ENCODE data around the gene CUX1.

CUX1 gene

DNA sequence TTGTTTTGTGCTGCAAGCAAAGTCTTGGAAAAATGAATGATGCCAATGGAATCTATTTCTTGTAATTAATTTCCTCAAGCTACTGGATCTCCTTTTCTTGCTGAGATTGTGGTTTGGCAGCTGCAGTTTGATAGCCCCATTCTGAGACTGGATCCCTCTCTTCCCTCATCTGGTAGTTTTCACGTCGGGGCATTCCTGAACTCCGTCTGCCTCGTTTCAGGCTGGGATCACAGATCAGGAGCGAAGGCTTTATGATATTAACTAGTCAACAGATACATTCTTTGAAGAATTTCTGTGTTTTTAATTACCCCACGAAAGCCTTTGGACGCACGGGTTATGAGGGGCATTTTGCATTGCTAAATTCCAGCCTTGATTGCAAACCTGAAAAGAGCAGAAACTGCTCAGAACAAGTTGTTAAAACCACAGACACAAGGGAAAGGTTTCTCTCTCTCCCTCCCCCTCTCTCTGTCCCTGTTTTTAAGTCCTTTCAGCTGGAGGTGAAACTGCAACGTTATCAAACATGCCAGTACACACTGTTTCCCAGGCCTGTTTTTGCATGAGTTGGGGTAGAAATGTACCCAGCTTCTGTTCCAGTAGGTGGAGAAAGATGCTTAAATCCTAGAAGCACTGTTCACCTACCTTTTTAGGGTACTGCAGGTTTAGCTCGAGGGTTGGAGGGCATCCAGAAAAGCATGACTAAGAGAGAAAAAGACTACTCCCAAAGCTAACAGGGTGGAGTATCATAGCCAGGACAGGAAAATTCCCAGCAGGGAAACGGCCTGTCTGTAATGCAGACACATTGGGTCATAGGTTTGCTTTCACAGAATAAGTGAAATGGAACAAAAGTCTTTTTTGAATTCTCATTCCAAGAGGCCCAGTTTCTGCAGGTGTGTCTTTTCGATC is 124.3 kb downstream of the CUX1 start:
- DNase-seq, result no peak

DNA sequence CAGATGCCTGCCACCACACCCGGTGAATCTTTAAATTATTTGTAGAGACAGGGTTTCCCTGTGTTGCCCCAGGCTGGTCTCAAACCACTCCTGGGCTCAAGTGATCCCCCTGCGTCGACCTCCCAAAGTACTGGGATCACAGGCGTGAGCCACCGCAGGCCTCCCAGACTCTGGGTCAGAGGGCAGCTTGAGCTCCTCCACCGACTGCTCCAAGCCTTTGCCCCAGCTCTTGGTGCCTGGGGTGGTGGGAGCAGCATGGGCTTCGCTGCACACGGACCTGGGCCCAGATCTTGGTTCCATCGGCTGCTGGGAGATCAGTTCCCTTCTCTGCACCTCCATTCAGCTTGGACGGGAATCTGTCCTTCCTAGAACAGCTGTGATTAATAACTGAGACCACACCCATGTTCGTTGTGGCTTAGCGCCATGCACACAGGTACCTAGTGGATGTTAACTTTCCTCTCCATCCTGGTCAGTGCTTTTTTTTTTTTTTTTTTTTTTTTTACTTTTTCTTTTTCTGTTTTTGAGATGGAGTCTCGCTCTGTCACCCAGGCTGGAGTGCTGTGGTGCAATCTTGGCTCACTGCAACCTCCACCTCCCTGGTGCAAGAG is 125.3 kb downstream of the CUX1 start:
- DNase-seq, result no peak

DNA sequence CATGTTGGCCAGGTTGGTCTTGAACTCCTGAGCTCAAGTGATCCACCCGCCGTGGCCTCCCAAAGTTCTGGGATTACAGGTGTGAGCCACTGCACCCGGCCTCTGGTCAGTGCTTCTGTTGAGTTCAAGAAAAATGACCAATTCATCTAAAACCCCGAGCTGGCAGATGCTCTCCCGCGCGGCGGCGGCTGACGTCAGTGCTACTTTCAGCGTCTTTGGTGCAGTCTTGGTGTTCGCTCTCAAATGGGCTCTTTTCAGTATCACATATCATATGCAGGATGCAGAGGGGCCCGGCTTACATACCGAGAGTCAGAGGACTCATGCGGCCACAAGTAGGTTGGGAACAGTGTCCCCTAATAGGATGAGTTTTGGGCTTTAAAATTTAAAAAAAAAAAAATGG is 125.9 kb downstream of the CUX1 start:
- no peak for DNase-seq

DNA sequence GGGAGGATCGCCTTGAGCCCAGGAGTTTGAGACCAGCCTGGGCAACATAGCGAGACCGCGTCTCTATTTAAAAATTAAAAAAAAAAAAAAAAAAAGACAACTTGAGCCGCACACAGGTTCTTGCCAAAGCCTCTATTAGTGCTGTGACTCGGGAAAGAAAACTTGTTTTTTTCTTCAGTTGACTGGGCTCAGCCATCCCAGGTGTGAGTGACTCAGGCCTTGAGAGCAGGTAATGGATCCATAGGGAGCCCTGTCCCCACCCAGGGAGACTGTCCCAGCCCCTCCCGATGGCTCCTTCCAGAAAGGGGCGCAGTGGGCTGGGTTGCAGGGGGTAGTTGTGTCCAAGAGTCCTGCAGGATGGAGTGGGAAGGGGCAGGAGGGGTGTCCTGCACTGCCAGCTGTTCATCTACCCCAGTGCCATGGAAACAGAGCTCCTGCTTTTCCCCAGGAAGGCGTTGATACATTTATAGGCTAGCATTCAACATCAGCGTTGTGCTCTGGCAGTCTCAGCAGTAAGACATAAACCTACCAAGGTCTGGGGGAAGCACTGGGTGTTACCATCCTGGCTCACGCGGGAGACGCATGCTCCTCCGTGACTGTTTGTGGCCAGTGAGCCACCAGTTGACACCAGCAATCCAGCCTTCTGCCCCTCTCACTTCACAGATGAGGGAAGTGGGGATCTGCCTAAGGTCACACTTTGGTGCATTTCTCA is 126.6 kb downstream of the CUX1 start:
- DNase-seq, result no peak

DNA sequence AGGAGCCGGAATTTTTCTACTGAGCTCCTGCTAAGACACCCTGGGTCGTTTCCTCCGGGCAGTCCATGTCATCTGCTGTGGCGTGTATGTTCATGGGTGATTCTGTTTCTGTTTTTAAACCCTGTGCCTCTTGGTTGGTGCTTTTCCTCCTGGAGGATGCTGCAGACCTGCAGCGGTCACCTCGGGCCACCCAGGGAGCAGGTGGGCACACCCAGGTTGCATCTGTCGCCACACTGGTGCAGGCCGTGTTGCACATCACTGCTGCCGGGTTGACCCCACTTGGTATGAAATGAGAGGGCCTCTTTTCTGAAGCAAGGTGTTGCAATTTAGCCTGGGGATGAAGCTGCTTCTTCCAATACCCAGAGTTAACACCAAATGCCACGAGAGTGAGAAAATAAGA is 127.2 kb downstream of the CUX1 start:
- DNase-seq, result no peak

DNA sequence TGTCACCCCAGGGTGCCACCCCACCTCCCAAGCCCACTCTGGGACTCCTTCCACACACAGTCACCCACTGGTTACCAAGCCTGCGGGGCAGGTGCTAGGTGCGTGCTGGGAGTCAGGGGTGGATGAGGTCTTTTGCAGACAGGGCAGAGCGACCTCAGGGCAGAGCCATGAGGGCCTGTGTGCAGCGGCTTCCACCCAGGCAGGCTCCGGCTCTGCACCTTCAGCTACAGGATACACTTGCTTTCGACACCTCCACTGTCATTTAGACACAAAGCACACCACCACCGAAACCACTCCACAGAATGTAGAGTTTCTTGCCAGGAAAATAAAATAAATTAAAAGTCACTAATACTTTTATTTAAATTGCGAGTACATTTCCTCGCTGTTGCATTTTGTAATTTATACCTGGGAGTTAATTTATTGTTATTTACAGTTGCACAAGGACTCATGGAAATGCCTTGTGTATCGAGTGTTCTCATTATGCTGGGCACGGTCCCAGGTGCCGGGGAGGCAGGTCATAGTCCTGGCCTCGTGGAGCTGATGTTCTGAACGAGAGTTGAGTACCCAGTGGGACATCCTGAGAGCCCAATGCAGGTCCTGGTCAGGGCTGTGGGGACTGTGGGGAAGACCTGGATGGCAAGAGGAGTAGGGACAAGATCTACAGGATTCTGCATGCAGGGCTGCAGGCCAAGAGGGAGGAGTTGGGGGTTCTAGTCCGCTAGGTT is 127.8 kb downstream of the CUX1 start:
- no peak for DNase-seq

DNA sequence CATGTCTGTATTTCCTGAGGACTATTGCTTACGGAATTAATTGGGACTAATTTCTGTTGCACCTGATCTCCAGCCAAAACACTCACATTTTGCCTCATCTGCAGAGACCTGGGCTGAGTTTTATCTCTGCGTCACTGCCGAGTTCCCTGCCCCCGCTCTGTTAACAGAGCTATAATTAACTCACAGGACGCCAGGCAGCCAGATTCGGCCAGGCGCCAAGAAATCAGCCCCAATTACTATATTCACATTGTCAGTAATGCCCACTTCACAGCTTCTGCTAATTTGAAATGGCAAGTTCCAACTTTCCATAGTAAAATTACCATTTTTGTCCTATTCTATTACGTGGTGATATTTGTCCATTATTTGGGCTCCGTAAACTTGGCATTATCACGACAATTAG is 130.5 kb downstream of the CUX1 start:
- DNase-seq, result no peak

DNA sequence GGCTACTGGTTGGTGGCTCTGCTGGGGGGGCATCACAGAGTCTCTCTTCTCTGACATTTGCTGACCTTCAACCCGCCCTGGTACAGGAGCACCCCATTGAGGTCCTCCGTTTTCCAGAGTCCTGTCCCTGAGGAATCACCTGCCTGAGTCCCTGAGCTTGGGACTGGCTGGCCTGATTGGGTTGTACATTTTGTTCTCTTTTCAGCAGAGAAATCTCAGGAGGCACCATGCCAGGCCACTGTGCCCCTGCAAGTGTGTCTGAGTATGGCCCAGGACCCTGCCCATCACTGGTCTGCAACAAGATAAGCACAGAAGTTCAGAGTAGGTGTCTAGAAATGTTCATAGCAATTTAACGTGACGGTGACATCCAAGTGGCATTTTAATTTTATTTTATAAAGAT is 131.2 kb downstream of the CUX1 start:
- no peak for DNase-seq

DNA sequence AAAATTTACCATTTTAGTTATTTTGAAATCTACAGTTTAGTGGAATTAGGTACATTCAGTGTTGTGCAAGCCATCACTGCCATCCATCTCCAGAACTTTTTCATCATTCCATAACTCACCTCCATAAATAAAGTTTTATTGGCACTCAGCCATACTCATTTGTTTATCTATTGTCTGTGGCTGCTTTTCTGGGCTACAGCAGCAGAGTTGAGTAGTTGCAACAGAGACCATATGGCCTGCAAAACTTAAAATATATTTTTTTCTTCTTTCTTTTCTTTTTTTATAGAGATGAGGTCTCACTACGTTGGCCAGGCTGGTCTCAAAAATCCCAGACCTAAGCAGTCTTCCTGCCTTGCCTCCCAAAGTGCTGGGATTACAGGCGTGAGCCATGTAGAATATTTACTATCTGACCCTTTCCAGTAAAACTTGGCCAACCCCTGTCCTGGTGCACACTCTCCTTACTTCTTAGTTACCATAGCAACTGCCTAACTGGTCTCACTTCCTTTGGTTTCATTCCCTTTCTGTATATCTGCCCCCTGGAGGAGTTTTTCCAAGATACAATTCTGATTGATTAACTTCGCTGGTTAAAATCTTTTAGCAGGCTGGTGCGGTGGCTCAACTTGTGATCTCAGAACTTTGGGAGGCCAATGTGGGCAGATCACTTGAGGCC is 133.2 kb downstream of the CUX1 start:
- no peak for DNase-seq

DNA sequence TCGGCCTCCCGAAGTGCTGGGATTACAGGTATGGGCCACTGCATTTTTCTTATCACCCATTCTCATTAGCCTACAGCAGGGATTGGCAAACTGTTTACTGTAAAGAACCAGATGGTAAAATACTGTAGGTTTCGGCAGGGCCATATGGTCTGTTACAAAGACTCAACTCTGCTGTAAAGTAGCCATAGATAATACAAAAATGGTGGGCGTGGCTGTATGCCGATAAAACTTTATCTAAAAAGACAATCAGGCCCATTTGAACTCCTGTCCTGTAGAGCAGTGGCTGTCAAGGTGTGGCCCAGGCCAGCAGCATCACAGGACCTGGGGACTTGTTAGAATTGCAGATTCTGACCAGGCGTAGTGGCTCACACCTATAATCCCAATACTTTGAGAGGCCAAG is 134.3 kb downstream of the CUX1 start:
- DNase-seq, result no peak

DNA sequence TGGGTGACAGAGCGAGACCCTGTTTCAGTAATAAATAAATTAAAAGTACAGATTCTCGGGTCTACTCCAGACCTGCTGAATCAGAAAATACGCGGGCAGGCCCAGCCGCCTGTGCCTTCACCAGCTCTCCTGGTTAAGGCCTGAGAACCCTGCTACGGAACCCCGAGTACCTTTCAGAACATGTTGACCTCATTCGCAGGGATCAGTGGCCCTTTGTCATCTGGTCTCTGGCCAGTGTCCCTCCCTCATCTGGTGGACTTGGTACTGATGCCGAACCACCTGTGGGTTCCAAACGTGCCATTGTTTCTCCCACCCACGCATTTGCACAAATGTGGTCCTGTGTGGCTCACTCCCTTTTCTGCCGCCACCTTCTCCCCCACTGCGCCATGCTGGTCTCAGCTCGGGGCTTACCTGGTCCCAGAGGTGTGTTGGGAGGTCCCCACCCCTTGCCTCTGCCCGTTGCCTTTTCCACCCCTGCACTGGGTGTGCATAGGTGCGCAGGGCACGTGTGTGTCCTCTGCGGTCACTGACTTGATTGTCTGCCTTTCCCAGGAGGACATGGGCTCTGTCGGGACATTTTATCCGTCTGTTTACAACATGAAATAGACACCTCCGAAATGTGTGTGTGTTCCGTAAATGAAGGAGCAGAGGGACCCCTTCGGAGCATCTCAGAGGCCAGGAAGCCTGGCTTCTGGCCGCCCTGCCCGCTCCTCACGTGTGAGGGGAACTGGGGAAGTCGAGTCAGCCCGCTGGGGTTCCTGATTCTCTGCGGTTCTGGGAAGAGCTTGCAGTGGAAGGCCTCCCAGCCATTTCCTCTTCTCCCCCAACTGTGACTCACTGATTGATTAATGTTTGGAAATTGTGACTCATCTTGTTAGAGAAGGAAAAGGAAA is 135.2 kb downstream of the CUX1 start:
- no peak for DNase-seq

DNA sequence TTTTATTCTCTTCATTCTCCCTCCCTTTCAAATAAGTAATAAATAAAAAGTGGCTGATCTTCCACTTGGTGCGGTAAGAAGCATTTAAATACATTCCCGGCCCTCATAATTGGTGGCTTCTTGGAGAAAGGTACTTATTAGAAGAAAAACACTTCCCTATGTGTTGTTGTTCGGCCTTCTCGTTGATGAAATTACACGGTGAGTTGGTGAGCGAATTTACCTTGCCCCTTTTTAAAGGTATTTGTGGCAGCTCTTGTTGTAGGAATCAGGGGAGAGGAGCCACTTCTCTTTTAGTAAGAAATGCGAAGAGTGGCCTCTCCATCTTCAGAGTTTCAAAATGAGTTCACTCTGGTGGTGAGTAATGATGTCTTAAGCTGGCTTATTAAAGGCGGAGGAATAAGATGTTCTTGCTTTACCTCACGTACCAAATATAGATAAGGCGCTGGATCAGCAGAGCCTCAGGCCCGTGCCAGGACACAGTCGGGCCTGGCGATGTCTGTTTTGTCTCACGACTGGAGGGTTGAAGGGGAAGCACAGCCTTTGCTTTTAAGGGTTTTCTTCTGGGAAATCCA is 135.9 kb downstream of the CUX1 start:
- no peak for DNase-seq

DNA sequence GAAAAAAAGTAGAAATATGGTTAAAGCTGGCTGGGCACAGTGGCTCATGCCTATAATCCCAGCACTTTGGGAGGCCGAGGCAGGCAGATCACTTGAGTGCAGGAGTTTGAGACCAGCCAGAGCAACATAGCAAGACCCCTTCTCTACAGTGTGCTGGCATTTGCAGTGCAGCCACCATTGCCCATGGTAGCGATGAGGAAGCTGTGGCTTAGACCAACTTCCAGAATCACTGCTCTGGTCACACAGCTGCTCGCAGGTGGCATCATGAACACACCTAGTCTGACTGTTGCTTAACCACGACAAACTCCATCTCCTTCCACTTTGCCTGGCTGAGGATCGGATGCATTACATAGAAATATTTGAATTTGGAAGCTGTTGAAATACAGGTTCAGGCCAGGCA is 137.1 kb downstream of the CUX1 start:
- no peak for DNase-seq

DNA sequence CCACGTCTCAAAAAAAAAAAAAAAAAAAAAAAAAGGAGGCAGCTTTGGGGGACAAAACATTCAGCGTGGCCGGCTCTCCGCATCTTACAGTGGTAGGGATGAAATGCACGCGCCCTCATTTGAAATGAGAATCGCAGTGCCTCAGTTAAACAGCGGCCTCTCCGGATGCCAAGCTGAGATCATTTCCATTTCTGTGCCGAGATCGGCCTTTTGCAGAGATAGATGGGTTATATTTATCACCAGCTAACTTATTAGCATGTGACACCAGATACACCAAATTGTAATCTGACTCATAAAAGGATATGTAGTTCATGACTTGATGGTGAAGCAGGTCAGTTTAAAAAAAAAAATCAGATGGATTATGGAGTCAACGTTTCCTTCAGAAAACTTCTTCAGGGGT is 138.7 kb downstream of the CUX1 start:
- no peak for DNase-seq

DNA sequence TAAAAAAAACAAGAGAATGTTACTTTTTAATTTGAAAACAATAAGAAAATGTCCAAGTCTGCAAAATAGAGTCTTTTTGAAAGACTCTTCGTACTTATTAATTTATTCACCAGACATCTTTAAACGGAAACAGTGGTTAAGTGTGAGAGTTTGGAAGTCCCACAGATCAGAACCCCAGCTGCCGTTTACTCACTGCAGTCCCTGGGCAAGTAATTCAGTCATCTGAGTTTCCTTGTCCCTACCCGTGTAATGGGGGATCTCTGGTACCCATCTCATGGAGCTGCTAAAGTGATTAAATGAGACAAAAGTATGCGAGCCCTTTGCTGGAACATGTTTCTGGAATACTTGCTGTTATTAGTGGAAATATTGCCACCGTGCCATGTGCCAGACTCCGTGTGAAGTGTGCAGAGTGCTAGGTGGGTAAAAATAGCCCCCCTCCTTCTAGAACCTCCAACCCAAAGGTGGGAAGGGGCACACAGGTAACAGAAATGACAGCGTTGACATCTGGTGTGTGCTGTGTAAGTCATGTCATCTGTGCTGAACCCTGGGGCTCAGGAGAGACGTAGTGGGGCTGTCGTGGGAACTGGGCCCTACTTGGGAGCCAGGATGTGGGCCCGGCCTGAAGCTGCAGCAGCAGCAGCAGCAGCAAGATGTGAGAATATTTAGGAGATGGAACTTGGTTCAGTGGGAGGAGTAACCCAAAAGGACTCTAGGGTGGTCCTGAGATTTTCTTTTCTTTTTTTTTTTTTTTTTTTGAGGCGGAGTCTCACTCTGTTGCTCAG is 140.5 kb downstream of the CUX1 start:
- DNase-seq, result no peak

DNA sequence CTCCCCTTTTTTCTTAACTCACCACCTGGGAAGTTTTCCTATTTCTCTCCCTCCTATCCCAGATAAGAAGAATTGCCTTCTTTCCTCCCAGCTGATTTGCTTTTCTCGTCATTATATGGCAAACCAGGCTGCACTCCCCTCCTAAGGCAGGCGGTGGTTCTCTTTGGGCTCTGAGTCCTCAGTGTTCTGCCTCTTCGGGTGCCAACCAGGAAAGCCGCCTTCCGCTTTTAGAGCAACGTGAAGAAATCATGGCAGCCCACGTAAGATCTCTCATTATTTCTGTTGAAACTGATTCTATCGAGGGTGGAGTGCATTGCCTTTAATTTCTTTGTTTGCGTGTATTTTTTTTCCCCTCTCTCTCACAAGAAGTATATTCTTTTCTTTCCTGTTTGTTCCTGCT is 141.9 kb downstream of the CUX1 start:
- DNase-seq, result no peak

DNA sequence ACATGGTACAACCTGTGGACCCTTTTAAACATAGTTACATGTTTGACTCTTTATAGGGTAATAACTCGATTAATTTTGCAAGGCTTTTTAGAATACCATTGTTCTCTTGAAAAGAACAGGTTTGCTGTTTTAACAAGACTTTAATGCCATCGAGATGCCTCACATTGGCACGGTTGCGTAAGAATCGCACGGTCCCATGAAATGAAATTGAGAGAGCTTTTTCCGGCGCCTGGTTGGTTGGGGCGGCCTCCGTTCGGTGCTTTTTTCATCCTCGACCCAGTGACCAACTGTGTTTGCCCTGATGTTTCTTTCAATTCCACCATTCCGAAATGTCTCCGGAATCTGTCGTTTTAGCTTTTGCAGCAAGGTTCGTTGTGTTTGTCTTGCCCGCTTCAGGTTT is 142.4 kb downstream of the CUX1 start:
- DNase-seq, result no peak

DNA sequence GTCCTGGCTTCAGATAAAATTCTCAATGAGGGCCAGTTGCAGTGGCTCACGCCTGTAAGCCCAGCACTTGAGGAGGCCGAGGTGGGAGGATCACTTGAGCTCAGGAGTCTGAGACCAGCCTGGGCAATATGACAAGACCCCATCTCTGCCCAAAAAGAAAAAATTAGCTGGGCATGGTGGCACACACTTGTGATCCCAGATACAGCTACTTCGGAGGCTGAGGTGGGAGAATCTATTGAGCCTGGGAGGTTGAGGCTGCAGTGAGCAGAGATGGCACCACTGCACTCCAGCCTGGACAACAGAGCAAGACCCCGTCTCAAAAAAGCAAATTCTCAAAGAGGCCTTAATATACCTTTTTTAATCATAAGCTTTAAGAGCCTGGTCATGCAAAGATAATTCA is 142.9 kb downstream of the CUX1 start:
- no peak for DNase-seq

DNA sequence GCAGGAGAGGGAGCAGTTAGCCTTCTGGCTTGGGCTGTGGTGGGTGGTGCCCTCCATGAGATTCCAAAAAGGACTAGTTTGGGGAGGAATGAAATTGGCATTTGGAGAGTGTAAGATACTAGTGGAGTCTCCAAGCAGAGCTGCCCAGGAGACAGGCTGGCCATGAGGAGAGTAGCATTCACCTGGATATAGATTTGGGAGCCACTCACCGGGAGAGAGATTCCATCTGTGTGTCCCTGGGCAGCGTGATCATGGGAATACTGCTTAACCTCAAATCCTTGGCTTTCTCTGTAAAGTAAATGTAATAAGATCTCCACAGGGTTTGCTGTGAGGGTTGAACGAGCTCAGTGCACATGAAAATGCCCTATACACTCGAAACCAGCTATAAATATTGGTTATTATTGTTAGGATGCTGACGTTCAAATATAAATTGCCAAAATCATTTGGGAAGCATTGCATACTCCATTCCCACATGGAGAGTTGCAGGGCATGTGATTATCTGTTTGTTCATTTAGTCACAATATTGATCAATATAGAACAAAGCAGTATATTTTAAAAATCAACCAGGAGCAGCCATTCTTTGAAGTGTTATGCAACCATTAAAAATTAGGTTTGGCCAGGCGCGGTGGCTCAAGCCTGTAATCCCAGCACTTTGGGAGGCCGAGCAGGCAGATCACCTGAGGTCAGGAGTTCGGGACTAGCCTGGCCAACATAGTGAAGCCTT is 143.7 kb downstream of the CUX1 start:
- DNase-seq, result no peak

DNA sequence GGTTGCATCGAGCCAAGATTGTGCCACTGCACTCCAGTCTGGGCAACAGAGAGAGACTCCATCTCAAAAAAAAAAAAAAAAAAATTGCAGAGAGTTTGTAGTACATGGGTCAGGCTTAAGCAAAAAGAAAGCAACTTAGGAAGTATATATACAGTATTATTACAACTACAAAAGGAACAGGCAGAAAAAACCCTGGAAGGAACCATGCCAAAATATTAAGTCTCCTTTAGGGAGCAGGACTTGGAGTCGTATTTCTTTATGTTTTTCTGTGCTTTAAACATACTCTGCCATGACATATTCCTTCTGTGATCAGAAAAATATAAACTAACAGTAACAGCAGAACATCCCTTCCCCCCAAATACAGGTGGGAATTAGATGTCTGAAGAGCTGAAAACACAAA is 144.4 kb downstream of the CUX1 start:
- no peak for DNase-seq

Data from activated naive CD4-positive, alpha-beta T cell treated with anti-CD3 and anti-CD28 coated beads, Interleukin-2, amount 50 U/mL, for 16 hours (primary cell).